Measurements from ENCODE around the gene TMCO2. TPM values are rescaled to one million over a fixed set of nuclear protein-coding genes. Genes with fewer than 3 reads are reported as not detected.

Gene TMCO2
- polyA plus RNA-seq, 3 donors, result not detected

- H3K4me2 ChIP-seq (replicated peaks; ENCODE audit: extremely low read depth, low read length, poor library complexity, severe bottlenecking), result no peak overlapping the region
- H3K9me3 ChIP-seq (replicated peaks in 1 of 2; ENCODE audit: control insufficient read depth in 1 of 2, insufficient read depth in 1 of 2, low read length in 2 of 2), result no peaks in the 10 kb centered on the region
- DNase-seq, result no peak
- no peaks in the 10 kb centered on the region for H3K79me2 ChIP-seq (ENCODE audit: insufficient read depth, low read length)
- Mint-ChIP-seq H3K36me3 (no peaks in the 10 kb centered on the region), H3K9me3 (peaks cover 0 to 2% (median 0%) of the 10 kb centered on the region in 7 donors), H3K4me3 (no peak overlapping the region), H3K4me1 (peaks cover 12% of the 10 kb centered on the region), H3K27me3 (ENCODE audit: low read depth in 3 of 3) (peaks cover 2 to 11% (median 3%) of the 10 kb centered on the region in 3 donors), H3K27ac (no peak overlapping the region)
- H3K4me1 ChIP-seq (ENCODE audit: control insufficient read depth in 1 of 2, insufficient read depth in 2 of 2, low read length in 2 of 2), result peaks cover 2 to 5% of the 10 kb centered on the region in 2 donors
- no peaks in the 10 kb centered on the region for H3K27me3 ChIP-seq (ENCODE audit: control insufficient read depth in 2 of 2, insufficient read depth in 2 of 2, low read length in 2 of 2)
- H4K20me1 ChIP-seq (ENCODE audit: insufficient read depth, low read length), result no peaks in the 10 kb centered on the region
- no peak for TF ChIP-seq CTCF (IDR thresholded peaks at IDR 0.05)
- no peak overlapping the region for H2AFZ ChIP-seq (ENCODE audit: insufficient read depth, low read depth, low read length, poor library complexity, severe bottlenecking)
- no peak overlapping the region for H3K4me3 ChIP-seq (replicated peaks in 1 of 3; ENCODE audit: low read depth in 2 of 3, low read length in 3 of 3)
- no peak overlapping the region for H3K27ac ChIP-seq (ENCODE audit: low read depth in 1 of 2, low read length in 2 of 2)
- H3K9ac ChIP-seq (ENCODE audit: insufficient read depth, low read length, poor library complexity, severe bottlenecking), result no peak overlapping the region
- H3K36me3 ChIP-seq (replicated peaks in 1 of 2; ENCODE audit: control insufficient read depth in 1 of 2, insufficient read depth in 2 of 2, low read length in 2 of 2), result no peaks in the 10 kb centered on the region
- intact Hi-C loops (cut with micrococcal nuclease), result no loop called here
Measured at GRCh38 chr1:40248412-40248811, 675 bp downstream of the TMCO2 start.

- peaks cover 0 to 2% of the 10 kb centered on the region in 2 donors for H3K4me1 ChIP-seq (ENCODE audit: control insufficient read depth in 1 of 2, insufficient read depth in 2 of 2, low read length in 2 of 2)
- H2AFZ ChIP-seq (ENCODE audit: insufficient read depth, low read depth, low read length, poor library complexity, severe bottlenecking), result peak overlapping the region; percentile 15
- Mint-ChIP-seq H3K27ac (peak overlapping the region in 1 of 7 donors; percentile 16), H3K27me3 (ENCODE audit: low read depth in 3 of 3) (peaks cover 0 to 5% (median 2%) of the 10 kb centered on the region in 3 donors), H3K4me1 (peaks cover 10% of the 10 kb centered on the region), H3K9me3 (no peaks in the 10 kb centered on the region), H3K36me3 (no peaks in the 10 kb centered on the region), H3K4me3 (no peak overlapping the region)
- no peak overlapping the region for H3K9ac ChIP-seq (ENCODE audit: insufficient read depth, low read length, poor library complexity, severe bottlenecking)
- no peak overlapping the region for H3K4me2 ChIP-seq (replicated peaks; ENCODE audit: extremely low read depth, low read length, poor library complexity, severe bottlenecking)
- no peak for DNase-seq
- no peaks in the 10 kb centered on the region for H3K36me3 ChIP-seq (replicated peaks in 1 of 2; ENCODE audit: control insufficient read depth in 1 of 2, insufficient read depth in 2 of 2, low read length in 2 of 2)
- WGBS (ENCODE audit: insufficient coverage), result 56% methylated on average over 4 of the region's 4 CpGs
- no peak for TF ChIP-seq CTCF (IDR thresholded peaks at IDR 0.05)
- intact Hi-C loops (cut with micrococcal nuclease), result loop anchor here in 1 of 2 donors (10.0 kb wide), 2 partner anchors 63 to 153 kb away; partner anchors contain the start of gene COL9A2
- no peak overlapping the region for H3K4me3 ChIP-seq (replicated peaks in 1 of 3; ENCODE audit: low read depth in 2 of 3, low read length in 3 of 3)
- no peak overlapping the region for H3K27ac ChIP-seq (ENCODE audit: low read depth in 1 of 2, low read length in 2 of 2)
- no peaks in the 10 kb centered on the region for H3K9me3 ChIP-seq (replicated peaks in 1 of 2; ENCODE audit: control insufficient read depth in 1 of 2, insufficient read depth in 1 of 2, low read length in 2 of 2)
- H3K27me3 ChIP-seq (ENCODE audit: control insufficient read depth in 2 of 2, insufficient read depth in 2 of 2, low read length in 2 of 2), result no peaks in the 10 kb centered on the region
- H4K20me1 ChIP-seq (ENCODE audit: insufficient read depth, low read length), result no peaks in the 10 kb centered on the region
- H3K79me2 ChIP-seq (ENCODE audit: insufficient read depth, low read length), result peaks cover 10% of the 10 kb centered on the region
Measured at GRCh38 chr1:40251456-40251855, 3.7 kb downstream of the TMCO2 start.

Data from CD14-positive monocyte (primary cell).